Measurements from ENCODE around the gene AGFG2.

The AGFG2 gene, protein sequence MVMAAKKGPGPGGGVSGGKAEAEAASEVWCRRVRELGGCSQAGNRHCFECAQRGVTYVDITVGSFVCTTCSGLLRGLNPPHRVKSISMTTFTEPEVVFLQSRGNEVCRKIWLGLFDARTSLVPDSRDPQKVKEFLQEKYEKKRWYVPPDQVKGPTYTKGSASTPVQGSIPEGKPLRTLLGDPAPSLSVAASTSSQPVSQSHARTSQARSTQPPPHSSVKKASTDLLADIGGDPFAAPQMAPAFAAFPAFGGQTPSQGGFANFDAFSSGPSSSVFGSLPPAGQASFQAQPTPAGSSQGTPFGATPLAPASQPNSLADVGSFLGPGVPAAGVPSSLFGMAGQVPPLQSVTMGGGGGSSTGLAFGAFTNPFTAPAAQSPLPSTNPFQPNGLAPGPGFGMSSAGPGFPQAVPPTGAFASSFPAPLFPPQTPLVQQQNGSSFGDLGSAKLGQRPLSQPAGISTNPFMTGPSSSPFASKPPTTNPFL

DNA sequence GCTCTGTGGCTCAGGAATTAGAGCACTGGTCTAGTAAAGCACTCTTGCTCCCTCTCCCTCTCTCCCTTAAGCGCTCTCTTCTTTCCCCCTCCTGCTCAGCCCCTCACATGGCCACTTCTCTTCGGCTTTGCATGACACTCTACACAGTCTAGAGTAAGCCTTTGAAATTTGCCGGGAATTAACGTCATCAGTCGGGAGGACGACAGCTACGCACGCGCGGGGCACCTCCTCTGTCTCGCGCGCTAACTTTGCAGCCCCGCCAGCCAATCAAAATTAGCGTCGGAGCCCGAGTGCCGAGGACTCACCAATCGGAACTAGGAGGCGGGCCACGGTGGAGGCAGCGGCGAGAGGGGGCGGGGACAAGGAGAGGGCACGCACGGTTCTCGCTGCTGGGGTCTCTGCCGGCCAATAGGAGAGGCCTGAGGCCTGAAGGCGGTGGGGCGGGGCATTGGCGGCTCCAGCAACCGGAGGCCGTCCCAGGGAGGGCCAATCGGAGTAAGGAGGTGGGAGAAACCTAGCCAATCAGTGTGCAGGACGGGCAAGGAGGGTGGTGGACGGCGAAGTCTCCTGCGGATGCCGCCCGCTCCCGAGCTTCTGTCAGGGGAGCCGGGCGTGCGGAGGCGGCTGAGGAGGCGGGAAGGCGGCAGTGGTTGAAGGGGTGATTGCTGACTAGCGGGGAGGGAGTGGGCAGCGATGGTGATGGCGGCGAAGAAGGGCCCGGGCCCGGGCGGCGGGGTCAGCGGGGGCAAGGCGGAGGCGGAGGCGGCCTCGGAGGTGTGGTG, at the start of gene AGFG2:
Gene AGFG2 (plus strand): TSS at position 550 of the 782 bp plus-strand sequence. CDS start 144 bp downstream, at position 694.
- H3K27ac ChIP-seq: peak within 1 kb of the TSS; percentile 61
- H3K4me3 ChIP-seq (ENCODE audit: low read depth, low read length): peak within 1 kb of the TSS; percentile 64
- no peaks in the 10 kb centered on the region for H3K36me3 ChIP-seq
- DNase-seq: peak; percentile 100
- no peaks in the 10 kb centered on the region for H3K9me3 ChIP-seq (ENCODE audit: severe bottlenecking)
- TF ChIP-seq, protein P1, sequence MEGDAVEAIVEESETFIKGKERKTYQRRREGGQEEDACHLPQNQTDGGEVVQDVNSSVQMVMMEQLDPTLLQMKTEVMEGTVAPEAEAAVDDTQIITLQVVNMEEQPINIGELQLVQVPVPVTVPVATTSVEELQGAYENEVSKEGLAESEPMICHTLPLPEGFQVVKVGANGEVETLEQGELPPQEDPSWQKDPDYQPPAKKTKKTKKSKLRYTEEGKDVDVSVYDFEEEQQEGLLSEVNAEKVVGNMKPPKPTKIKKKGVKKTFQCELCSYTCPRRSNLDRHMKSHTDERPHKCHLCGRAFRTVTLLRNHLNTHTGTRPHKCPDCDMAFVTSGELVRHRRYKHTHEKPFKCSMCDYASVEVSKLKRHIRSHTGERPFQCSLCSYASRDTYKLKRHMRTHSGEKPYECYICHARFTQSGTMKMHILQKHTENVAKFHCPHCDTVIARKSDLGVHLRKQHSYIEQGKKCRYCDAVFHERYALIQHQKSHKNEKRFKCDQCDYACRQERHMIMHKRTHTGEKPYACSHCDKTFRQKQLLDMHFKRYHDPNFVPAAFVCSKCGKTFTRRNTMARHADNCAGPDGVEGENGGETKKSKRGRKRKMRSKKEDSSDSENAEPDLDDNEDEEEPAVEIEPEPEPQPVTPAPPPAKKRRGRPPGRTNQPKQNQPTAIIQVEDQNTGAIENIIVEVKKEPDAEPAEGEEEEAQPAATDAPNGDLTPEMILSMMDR (IDR thresholded peaks at IDR 0.05; ENCODE audit: low read depth, low read length): no peak
- no peaks in the 10 kb centered on the region for H3K27me3 ChIP-seq (ENCODE audit: insufficient read depth, low read depth, severe bottlenecking)

DNA sequence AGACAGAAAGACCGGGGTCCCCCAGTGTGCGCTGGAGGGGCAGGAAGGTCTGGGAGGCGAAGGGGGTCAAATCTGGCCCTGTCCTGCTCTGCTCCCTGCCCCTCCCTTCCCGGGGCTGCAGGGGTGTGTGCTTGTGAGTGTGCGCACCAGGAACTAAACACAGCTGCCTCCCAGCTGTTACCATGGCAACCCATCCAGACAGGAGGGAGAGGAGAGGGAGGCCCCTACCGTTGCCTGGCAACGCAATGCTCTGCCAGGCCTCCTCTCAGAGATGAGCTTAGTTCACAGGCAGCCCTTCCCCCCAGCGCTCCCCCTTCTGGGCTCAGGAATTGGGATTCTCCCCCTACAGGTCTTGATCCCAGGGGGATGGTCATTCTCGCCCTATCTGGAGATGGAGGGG, 49.2 kb upstream of the AGFG2 start:
- H3K27me3 ChIP-seq (ENCODE audit: insufficient read depth, low read depth, severe bottlenecking): no peaks in the 10 kb centered on the region
- TF ChIP-seq, protein P1 (IDR thresholded peaks at IDR 0.05; ENCODE audit: low read depth, low read length): no peak
- H3K9me3 ChIP-seq (ENCODE audit: severe bottlenecking): no peaks in the 10 kb centered on the region
- H3K27ac ChIP-seq: no peak overlapping the region
- peak; percentile 94 for DNase-seq
- H3K36me3 ChIP-seq: no peaks in the 10 kb centered on the region
- H3K4me3 ChIP-seq (ENCODE audit: low read depth, low read length): no peak overlapping the region

DNA sequence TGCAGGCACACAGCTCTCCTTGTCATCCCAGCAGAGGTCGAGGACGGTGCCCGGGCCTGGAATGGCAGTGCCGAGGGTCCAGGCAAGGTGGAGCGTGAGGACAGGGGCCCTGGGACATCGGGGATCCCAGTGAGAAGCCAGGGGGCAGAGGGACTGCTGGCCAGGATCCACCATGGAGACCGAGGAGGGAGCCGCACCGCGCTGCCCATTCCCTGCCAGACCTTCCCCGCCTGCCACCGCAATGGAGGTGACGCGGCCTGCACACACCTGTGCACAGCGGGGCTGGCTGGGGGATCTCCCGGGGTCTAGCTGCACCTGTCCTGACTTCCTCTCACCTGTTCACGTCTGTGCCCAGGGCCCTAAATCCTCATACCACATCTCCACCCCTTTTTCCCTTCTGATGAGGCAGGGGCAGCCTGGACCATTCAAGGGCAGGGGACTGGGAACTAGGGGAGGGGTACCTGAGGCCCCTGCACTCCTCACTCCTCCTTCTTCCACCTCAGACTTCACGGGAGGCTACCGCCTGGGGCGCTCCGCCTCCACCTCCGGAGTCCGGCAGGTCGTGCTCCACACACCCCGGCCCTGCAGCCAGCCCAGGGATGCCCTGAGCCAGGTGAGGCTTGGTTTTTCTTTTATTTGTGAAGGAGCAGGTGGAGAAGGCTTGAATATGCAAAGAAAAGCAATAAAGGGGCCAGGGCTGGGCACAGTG, 48.4 kb upstream of the AGFG2 start:
- Histone ChIP-seq H3K36me3 (no peaks in the 10 kb centered on the region), H3K4me3 (ENCODE audit: low read depth, low read length) (no peak overlapping the region), H3K27me3 (ENCODE audit: insufficient read depth, low read depth, severe bottlenecking) (no peaks in the 10 kb centered on the region), H3K9me3 (ENCODE audit: severe bottlenecking) (no peaks in the 10 kb centered on the region), H3K27ac (no peak overlapping the region)
- TF ChIP-seq, protein P1 (IDR thresholded peaks at IDR 0.05; ENCODE audit: low read depth, low read length): no peak
- DNase-seq: no peak

DNA sequence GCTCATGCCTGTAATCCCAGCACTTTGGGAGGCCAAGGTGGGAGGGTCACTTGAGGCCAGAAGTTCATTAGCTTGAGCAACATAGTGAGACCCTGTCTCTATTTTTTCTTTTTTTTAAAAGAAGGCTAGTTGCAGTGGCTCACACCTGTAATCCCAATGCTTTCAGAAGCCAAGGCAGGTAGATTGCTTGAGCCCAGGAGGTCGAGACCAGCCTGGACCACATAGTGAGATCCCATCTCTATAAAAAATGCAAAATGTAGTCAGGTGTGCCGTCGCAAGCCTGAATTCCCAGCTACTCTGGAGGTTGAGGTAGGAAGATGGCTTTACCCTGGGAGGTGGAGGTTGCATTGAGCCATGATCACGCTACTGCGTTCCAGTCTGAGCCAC, 47.8 kb upstream of the AGFG2 start:
- Histone ChIP-seq H3K27me3 (ENCODE audit: insufficient read depth, low read depth, severe bottlenecking) (no peaks in the 10 kb centered on the region), H3K27ac (no peak overlapping the region)
- DNase-seq: no peak

DNA sequence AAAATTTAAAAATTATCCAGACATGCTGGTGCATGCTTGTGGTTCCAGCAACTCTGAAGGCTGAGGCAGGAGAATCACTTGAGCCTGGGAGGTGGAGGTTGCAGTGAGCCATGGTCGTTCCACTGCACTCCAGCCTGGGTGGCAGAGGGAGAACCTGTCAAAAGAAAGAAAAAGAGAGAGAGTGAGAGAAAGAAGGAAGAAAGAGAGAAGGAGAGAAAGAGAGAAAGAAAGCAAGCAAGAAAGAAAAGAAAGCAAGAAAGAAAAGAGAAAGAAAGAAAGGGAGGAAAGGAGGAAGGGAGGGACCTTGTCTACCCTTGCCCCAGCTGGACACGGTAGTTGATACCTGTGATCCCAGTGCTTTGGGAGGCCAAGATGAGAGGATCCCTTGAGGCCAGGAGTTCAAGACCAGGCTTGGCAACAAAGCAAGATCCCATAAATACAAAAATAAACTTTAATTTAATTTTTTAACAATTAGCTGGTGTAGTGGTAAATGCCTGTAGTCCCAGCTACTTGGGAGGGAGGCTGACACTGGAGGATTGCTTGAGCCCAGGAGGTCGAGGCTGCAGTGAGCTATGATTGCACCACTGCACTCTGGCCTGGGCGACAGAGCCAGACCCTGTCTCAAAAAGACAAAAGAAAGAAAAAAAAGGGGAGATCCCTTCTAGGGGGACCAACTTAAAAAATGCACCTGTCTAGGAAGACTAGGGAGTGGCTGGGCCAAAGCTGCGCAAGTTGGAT, 46.1 kb upstream of the AGFG2 start:
- Histone ChIP-seq H3K27ac (no peak overlapping the region), H3K36me3 (no peaks in the 10 kb centered on the region), H3K9me3 (ENCODE audit: severe bottlenecking) (no peaks in the 10 kb centered on the region), H3K4me3 (ENCODE audit: low read depth, low read length) (peak overlapping the region; percentile 25), H3K27me3 (ENCODE audit: insufficient read depth, low read depth, severe bottlenecking) (no peaks in the 10 kb centered on the region)
- TF ChIP-seq, protein P1 (IDR thresholded peaks at IDR 0.05; ENCODE audit: low read depth, low read length): no peak
- DNase-seq: no peak

More for the DNA sequence above, 47.8 kb upstream of the AGFG2 start:
- Histone ChIP-seq H3K9me3 (ENCODE audit: severe bottlenecking) (no peaks in the 10 kb centered on the region), H3K4me3 (ENCODE audit: low read depth, low read length) (no peak overlapping the region), H3K36me3 (no peaks in the 10 kb centered on the region)
- TF ChIP-seq, protein P1 (IDR thresholded peaks at IDR 0.05; ENCODE audit: low read depth, low read length): no peak
